NCI-H345 (cell line): ENCODE measurements around the gene ERN2.
A peak's percentile ranks its signal among the peaks of the same experiment; 100 is the strongest.

Experiments used
- DNase-seq: peaks from one replicate; lab custom pipeline; 2025; lab: John Stamatoyannopoulos, UW

Gene ERN2

DNA sequence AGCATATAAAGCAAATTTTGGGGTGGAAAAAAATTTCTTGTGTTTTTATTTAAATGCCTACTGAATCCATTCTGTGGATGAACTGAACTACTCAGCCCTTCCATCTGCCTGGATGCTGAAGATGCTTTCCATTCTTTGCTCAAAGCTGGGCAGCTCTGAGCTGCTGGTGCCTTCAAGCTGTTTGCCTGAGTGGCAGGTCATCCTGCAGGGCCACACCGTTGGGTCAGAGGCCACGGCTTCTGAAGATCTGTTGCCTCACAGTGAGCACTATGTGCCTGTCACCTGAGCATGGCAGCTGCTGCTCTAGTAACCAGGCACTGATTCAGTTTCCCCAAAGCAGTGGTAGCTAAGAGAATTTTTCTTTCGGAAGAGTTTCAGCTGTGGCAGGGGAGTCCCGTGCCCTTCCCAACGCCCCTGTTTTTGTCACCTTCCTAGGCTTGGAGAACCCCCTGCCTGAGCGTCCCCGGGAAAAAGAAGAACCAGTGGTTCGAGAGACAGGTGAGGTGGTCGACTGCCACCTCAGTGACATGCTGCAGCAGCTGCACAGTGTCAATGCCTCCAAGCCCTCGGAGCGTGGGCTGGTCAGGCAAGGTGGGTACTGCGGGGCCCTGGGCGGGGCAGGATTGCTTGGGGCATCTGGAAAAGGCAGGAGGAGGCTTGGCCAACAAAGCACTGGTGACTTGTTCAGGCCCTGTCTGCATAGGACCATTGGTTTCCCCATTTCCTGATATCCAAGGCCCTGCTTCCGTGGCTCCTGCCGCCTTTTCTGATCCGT is 25.8 kb downstream of the ERN2 start:
- DNase-seq = no peak

DNA sequence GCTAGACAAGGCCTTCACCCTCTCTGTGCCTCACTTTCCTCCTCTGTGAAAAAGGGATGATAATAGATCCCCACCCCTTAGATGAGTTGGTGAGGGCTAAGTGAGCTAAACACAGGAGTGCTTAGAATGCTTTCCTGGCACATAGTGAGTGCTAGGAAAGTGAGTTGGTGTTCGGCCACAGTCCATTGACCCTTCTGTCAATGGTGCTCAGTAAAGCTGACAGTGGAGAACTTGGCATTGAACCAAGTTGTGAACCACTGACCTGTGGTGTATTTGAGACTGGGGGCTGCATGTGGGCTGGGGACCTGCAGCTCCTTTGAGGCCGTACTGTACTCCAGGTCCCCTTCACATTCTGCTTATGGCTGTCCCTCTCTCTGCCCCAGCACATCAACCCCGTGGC is 29.5 kb downstream of the ERN2 start:
- no peak for DNase-seq

DNA sequence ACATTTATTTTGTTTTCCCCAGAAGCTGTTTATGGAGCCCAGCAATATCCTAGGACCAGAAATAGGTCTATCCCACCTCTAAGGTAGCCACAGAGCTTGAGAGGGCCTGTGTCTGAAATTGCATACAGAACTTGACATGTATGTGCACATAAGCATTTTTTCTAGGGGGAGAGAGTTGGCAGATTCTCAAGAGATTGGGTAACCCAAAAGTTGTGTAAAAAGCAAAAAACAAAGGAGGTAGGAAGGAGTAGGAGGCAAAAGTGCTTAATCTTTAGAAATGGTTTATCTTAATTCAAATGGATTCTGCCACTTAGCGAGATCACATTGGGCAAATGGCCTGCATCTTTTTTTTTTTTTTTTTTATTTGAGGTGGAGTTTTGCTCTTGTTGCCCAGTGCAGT is 30.8 kb downstream of the ERN2 start:
- DNase-seq = no peak

DNA sequence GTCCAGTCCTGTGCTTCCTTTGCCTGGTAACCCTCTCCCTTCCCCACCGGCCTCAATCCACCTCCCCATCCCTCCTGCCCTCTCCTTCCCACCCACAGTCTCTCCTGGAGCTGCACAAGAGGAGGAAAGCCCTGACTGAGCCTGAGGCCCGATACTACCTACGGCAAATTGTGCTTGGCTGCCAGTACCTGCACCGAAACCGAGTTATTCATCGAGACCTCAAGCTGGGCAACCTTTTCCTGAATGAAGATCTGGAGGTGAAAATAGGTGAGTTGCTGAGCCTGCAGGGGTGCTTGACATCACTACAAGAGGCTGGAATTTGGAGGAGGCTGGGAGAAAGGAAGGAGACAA is 33.1 kb downstream of the ERN2 start:
- no peak for DNase-seq

DNA sequence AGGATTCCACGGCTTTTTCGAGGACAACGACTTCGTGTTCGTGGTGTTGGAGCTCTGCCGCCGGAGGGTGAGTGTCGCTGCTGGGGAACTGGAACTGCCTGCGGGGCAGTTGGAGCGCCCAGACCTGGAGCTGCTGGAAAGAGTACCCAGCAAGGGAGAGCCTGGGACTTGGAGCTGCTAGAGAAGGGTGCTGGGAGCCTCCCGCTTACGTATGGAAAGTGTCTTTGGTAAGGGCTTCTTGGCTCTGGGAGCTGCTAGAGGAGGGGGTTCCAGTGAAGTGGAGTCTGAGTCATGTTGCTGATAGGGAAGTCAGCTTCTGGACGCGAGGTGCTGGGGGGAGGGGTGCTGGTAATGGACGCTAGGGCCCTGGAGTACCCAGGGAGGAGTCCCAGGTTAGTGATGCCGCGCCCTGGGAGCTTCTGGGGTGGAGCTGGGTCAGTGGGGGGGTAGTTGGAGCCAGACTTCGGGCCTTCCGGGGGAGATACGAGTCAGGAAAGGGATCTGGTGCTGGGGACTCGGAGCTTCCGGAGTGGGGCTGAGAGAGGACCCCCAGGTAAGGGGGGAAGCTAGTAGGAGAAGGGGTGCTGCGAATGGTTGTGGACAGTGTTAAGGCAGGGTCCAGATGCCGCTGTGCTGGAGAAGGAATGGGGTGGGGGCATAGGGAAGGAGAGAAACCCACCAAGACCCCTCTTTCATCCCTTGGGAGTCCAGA is 33.6 kb downstream of the ERN2 start:
- peak; percentile 19 for DNase-seq

DNA sequence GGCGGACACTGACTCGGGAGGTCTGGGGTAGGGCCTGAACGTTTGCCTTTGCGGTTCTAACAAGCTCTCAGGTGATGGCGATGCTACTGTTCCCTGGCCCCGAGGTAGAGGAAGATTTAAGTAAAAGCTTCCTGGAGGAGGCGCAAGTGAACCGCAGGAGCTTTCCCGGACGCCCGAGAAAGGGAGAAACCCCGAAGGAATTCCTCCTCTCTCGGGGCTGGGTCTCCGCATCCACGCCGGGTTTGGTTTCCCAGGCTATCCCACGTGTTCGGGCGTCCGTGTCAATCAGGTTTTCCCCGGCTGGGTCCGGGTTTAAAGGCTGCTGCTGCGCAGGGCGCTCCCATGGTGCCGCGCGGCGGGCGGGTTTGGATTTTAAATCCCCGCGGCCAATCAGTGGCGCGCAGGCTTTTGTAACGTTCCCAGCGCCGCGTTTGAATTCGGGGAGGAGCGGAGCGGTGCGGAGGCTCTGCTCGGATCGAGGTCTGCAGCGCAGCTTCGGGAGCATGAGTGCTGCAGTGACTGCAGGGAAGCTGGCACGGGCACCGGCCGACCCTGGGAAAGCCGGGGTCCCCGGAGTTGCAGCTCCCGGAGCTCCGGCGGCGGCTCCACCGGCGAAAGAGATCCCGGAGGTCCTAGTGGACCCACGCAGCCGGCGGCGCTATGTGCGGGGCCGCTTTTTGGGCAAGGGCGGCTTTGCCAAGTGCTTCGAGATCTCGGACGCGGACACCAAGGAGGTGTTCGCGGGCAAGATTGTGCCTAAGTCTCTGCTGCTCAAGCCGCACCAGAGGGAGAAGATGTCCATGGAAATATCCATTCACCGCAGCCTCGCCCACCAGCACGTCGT is 34.4 kb downstream of the ERN2 start, which contains the start of gene PLK1:
PLK1 (plus strand) TSS at position 460 of the 844 bp plus-strand sequence; CDS start at position 504, 44 bp downstream.
- DNase-seq = peak; percentile 89

DNA sequence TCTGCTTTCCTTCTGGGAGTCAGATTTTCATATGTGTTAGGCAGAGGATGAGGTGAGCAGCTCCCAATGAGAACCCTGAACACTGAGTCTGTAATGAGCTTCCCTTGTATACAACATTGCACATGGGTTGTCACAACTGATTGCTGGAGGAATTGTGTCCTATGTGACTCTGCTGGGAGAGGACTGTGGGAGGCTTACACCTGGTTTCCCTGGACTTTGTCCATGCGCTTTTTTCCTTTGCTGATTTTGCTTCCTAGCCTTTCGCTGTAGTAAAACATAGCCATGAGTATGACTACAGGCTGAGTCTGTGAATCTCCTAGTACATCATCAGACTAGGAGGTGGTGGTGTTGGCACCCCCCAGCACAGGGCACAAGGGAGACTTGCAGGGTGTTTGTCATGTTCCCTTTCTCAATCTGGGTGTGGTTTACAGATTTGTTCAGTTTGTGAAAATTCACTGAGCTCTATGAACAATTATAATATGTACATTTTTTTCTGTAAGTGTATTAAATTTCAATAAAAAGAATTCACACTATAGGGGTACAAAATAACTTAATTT is 36.0 kb downstream of the ERN2 start:
- no peak for DNase-seq

DNA sequence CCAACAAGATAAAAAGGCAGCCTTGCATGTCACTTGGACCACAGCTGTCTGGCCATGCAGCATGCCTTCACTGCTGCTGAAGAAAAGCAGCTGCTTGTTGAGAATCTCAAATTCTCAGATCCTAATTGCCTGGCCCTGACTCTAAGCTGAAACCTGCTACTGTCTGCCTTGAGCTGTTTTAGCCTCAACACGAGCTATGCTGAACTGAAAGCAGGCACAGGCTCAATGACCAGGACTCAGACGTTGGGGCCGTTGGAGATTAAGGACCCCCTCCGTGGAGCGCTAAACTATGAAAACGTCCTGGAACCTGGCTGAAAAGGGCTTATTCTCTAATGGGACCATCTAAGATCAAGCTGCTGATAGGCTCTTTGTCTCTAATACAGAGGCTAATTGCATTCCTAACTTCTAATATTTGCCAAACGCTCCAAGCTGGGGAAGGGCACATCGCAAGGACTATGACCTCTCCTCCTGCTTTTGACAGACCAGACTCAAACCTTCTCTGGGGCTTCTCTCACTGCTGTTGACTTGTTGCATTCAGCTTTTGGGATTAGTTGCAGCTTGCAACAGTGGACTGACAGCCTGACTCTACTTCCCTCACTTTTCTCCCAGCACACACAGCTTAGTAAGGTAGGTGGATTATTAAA is 38.9 kb downstream of the ERN2 start:
- DNase-seq = no peak

DNA sequence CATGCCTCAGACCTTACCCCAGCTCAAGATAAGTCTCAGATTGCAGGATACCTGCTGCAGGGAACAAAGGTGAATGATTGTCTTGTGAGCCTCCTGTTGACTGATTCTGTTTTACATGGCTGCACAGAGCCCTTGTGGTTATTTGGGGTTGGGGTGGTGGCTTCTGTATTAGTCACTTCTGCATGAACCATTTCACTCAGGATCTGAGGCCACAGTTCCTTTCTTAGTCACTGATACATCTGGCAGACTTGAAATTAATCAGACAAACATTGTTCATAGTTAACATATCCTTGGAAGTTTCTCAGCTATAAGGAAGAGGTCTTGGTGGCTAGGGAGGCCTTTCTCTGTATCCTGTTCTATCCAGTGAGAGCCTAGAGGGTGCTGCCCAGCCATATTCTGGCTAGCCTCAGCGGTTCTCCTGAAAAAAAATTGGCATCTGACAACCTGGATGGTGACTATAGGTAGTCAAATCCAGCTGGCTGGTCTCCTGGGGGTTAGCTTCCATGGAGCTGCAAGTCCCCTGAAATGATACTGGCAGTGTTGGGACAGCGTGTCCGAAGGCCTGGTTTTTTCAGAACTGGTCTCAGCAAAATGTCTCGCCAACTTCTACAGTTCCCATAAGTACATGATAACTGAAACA is 42.8 kb downstream of the ERN2 start:
- no peak for DNase-seq

DNA sequence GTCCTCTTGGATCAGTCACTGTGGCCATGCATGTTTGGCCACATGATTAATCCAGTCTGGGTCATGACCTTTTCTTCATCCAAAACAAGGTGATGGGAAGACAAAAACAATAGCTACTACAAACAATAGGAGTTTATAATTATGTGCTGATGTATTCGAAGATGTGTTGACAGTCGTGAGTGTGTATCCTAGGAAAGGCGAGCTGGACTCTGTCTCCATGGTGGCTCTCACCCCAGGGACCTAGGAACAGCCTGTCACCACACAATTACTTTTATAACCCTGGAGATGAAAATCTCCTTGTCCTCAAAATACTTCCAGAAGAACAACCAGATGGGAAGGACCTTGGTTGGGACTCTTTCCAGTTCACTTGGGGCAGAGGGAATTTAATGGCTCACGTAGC is 44.1 kb downstream of the ERN2 start:
- DNase-seq = no peak

DNA sequence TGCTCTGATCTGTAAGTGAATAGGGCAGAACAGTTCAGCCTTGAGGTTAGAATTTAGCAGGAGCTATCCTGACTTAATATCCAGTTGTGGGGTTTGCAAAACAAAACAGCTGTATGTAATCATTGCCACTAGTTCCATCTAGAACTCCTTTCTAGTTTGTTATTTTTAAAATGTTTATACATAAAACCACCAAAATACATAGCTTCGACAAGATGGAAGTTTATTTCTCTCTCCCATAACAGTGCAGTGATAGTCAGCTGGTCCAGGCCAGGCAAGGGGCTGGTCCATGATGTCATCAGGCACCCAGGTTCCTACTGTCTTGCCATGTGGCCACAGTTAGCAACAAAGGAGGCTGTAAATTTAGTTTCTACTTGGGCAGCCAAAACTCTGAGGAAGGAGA is 44.8 kb downstream of the ERN2 start:
- DNase-seq = no peak

DNA sequence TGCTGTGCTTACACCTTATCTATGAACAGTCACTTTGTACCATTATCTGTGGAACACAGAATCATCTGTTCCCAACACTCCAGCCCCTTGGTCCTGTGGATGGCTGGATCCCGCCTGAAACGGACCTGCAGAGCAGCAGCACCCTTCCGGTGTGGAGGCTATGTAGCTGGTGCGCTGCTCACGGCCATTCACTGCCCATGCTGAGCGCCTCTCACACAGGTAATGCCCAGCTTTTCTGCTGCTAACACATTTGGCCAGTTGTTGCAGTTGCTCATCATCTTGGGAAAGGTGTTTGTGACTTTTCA is 45.7 kb downstream of the ERN2 start:
- no peak for DNase-seq

DNA sequence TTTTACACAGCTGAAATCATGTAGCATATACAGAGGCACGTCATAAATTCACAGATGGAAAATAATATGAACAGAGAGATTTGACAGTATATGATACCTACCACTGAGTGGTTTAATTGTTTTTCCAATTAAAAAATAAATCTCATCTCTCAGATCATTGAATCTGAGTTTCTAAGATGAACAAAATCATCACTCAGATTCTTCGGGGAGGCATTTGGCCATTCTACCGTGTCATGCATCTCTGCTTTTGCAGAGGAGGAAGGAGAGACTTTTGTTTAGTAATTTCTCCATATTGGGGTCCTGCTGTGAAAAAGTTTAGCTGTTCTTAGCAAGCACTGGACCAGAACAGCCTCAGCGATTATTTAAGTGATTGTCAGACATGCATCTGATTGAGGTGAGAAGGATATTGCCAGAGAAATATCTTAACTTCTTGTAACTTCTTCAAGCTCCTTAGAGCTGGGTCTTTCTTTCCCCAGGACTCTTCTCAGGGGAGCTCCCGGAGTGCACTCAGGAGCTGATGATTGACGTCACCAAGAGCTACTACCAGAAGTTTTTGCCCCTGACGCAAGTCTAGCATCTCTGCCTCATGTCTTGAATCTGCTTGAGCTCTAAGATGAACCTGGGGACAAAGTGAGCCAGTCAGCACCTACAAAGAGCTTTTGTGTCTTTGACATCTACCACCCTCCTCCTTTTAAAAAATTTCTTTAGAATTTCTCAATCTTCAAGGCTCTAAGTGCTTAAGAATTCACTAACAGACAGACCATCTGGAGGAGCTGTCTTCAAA is 46.3 kb downstream of the ERN2 start:
- no peak for DNase-seq

DNA sequence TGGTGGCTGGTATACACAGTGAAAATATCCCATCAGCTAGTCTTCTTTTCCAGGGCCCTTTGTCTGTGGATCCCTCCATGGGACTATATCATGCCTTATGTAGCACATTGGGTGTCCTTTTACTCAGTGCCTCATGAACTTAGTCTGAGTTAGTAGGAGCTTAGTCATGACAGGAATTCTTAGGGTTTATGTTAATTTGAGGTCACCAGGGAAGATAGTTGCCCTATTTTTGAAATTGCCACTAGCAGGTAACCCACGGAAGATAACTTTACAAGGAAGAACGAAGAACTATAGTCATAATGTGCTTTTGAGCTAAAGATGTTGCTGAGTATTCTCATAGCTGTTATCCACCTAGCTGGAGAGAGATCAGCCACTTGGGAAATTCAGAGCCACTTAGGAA is 49.1 kb downstream of the ERN2 start:
- DNase-seq = no peak

DNA sequence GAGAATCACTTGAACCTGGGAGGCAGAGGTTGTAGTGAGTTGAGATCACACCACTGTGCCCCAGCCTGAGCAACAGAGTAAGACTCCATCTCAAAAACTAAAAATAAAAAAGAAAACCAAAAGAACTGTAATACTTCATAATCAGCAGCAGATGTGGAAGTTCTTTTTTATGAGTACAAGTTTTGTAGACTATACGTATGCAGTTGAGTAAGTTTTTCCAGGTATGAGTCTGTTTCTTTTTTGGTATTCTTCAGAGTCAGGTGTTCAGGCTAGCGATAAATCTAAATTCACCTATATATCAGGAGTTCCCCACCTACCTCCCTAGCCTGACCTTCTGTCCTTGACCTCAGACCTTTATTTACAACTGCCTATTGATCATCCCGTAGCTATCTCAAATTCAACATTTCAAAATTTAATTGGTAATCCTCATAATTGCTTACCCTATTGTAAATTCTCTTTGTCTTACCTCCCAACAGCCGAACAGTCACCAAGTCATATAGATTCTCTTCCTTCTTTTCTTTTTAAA is 61.0 kb downstream of the ERN2 start:
- no peak for DNase-seq

DNA sequence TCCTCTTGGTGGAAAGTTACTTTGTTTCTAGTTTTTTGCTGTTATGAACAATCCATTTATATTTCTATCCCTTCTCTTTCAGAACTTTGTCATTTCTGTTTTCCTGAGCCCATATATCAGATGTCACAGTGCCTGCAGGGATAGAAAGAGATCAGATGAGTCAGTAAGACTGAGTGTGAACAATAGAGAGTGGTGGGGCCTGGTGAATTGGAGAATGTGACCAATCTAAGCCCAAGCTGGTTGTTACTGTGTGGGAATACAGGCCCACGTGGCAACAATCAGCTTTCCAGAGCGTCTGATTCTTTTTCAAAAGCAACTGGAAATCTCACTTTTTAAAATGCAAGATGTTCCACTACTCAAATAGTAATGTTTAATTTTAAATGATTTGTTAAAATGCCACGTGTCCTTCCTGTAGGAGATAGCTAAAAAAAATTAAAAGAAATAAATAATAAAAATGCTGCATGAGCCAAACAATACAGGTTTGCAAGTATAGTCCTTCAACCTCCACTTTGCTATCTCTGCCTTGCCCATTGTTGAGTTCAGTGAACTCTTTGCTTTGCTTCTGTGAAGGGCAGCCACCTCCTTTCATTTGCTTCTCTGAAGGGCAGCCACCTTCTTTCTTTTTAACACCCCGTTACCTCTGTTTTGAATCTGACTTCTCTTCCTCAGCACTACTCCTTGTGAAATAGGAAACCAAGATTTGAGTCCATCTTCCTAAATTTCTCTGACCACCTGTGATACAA is 62.2 kb downstream of the ERN2 start:
- DNase-seq = no peak

DNA sequence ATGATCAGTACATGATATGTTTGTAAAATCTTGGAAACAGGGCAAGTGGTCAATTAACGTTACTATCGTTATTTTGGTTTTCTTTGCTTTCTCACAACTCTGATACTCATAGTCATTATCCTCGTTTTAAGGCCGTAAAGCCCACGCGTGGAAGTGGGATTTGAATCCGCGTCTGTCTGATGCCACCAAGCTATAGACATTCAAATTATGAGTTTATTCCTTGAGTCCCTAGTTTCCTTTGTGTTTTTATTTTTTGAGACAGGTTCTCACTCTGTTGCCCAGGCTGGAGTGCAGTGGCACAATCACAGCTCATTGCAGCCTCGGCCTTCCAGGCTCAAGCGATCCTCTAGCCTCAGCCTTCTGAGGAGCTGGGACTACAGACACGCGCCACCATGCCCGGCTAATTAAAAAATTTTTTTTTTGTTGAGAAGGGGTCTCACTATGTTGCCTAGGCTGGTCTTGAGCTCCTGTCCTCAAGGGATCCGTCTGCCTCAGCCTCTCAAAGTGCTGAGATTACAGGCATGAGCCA is 70.7 kb downstream of the ERN2 start:
- no peak for DNase-seq

DNA sequence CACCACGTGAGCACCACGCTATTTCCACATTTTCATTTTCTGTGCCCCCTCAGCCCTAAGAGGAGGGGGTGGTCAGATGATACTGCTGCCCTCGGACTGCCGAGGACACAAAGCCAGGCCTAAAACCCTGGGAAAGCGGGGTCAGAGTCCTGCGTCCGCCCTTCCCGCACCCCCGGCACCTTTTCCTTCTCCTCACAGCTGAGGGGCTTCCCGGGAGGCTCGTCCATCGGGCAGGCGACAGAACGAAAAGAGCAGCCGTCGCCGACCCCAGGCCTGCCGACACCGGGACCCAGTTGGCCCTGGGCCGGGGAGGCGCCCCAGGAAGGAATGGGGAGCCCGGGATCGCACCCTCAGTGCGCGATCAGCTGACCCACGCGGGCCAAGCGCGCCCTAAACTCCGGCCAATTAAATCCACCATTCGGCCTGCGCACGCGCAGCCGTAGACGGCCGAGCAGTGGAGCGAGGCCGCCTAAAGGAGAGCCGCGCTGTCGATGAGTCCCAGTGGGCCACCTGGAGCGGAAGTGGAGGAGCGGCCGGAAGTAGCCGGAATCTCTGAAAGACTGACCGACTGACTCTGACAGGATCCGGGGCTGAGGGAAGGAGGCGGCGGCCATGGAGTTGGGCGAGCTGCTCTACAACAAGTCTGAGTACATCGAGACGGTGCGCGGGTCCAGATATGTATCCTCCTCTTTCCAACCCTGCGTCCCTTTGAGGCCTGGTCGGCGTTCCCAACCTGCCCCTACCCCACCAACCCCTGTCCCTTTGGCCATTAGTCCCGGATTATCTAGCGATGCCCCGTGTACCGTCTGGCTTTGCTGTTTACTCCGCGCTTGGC is 71.9 kb downstream of the ERN2 start, which contains the start of the genes DCTN5 and PALB2:
DCTN5 (plus strand) TSS at position 536 of the 835 bp plus-strand sequence; CDS start at position 613, 77 bp downstream.
PALB2 (minus strand) TSS at position 380 of the 835 bp plus-strand sequence; CDS start at position 227, 153 bp downstream.
- peak; percentile 95 for DNase-seq

DNA sequence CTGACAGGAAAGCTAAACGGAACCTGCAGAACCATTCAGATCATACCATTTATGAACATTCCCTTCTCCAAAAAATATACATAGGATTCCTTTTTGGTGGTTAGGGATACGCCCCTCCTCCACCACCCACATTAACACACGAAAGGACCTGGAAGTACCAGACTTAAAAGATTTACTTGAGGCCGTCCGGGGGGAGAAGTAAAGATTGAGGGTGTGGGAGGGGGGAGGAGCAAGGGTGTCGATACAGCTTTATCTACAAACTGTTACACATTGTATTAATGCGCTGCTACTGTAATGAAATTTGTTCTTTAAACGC is 72.4 kb downstream of the ERN2 start:
- DNase-seq = no peak
